Measurements from ENCODE around the gene GREB1L. TPM values are rescaled to one million over a fixed set of nuclear protein-coding genes. Genes with fewer than 3 reads are reported as not detected.

Gene GREB1L
- total RNA-seq, 6 experiments from 2014 or later: 1.9 to 10.8 (median 2.3) TPM

GRCh38 chr18:21218862-21219261 is 23.2 kb upstream of the GREB1L start:
- H3K36me3 Mint-ChIP-seq (ENCODE audit: low read depth): no peaks in the 10 kb centered on the region
- H3K27me3 Mint-ChIP-seq (ENCODE audit: insufficient read depth): no peaks in the 10 kb centered on the region; the same call in 1 of the 2 replicates
- no peak overlapping the region for H3K27ac Mint-ChIP-seq
- TF ChIP-seq CTCF (IDR thresholded peaks at IDR 0.05): no peak
- H3K9me3 Mint-ChIP-seq: no peaks in the 10 kb centered on the region
- H3K4me1 Mint-ChIP-seq (ENCODE audit: low read depth): peaks cover 14% of the 10 kb centered on the region
- no peak for DNase-seq
- H3K4me3 Mint-ChIP-seq: no peak overlapping the region

- Mint-ChIP-seq H3K36me3 (ENCODE audit: low read depth) (no peaks in the 10 kb centered on the region), H3K4me1 (ENCODE audit: low read depth) (peaks cover 7% of the 10 kb centered on the region), H3K27ac (no peak overlapping the region), H3K4me3 (no peak overlapping the region), H3K27me3 (ENCODE audit: insufficient read depth) (no peaks in the 10 kb centered on the region; the same call in 1 of the 2 replicates), H3K9me3 (no peaks in the 10 kb centered on the region)
- TF ChIP-seq CTCF (IDR thresholded peaks at IDR 0.05): no peak
- no peak for DNase-seq
These were observed 11.6 kb upstream of the GREB1L start for GRCh38 chr18:21230436-21230835.

GRCh38 chr18:21241301-21242048 is 557 bp upstream of the GREB1L start:
- H3K27ac Mint-ChIP-seq: peak overlapping the region; percentile 58; the same call in 1 of the 2 replicates
- peaks cover 31% of the 10 kb centered on the region for H3K4me1 Mint-ChIP-seq (ENCODE audit: low read depth)
- TF ChIP-seq CTCF (IDR thresholded peaks at IDR 0.05): no peak
- H3K27me3 Mint-ChIP-seq (ENCODE audit: insufficient read depth): peaks cover 6% of the 10 kb centered on the region; the same call in 1 of the 2 replicates
- H3K4me3 Mint-ChIP-seq: peak overlapping the region; percentile 81
- no peak for DNase-seq
- H3K9me3 Mint-ChIP-seq: no peaks in the 10 kb centered on the region
- H3K36me3 Mint-ChIP-seq (ENCODE audit: low read depth): no peaks in the 10 kb centered on the region

GRCh38 chr18:21242780-21243401 is 859 bp downstream of the GREB1L start:
- Mint-ChIP-seq H3K36me3 (ENCODE audit: low read depth) (no peaks in the 10 kb centered on the region), H3K27me3 (ENCODE audit: insufficient read depth) (peaks cover 6% of the 10 kb centered on the region; the same call in 1 of the 2 replicates), H3K4me1 (ENCODE audit: low read depth) (peaks cover 40% of the 10 kb centered on the region), H3K9me3 (no peaks in the 10 kb centered on the region), H3K4me3 (peak overlapping the region; percentile 93), H3K27ac (peak overlapping the region; percentile 56)
- no peak for DNase-seq
- no peak for TF ChIP-seq CTCF (IDR thresholded peaks at IDR 0.05)

GRCh38 chr18:21254576-21254975 is 12.5 kb downstream of the GREB1L start:
- DNase-seq: no peak
- H3K27ac Mint-ChIP-seq: no peak overlapping the region
- H3K36me3 Mint-ChIP-seq (ENCODE audit: low read depth): no peaks in the 10 kb centered on the region
- no peaks in the 10 kb centered on the region for H3K9me3 Mint-ChIP-seq
- H3K4me3 Mint-ChIP-seq: no peak overlapping the region
- TF ChIP-seq CTCF (IDR thresholded peaks at IDR 0.05): no peak
- peaks cover 35% of the 10 kb centered on the region for H3K4me1 Mint-ChIP-seq (ENCODE audit: low read depth)
- no peaks in the 10 kb centered on the region for H3K27me3 Mint-ChIP-seq (ENCODE audit: insufficient read depth)

Measured in HFFc6 (cell line).